MV-4-11 (cell line): ENCODE data around the gene FBXO2.

ENCODE experiments used
- DNase-seq: peaks from one replicate; lab custom pipeline; 2025; lab: John Stamatoyannopoulos, UW

The FBXO2 gene

GRCh38 chr1:11682287-11682771, 28.1 kb upstream of the FBXO2 start:
- DNase-seq, result no peak

- DNase-seq, result peak; percentile 85
Measured at GRCh38 chr1:11681071-11681771, 27.0 kb upstream of the FBXO2 start, which contains the start of gene MAD2L2. Gene MAD2L2, minus strand, starts transcription at chr1:11681148. Its CDS starts 547 bp downstream, at chr1:11680601.

- no peak for DNase-seq
Measured at GRCh38 chr1:11680270-11681070, 26.2 kb upstream of the FBXO2 start.

GRCh38 chr1:11678442-11678841, 24.2 kb upstream of the FBXO2 start:
- no peak for DNase-seq

- no peak for DNase-seq
Measured at GRCh38 chr1:11676386-11677103, 22.3 kb upstream of the FBXO2 start.

- DNase-seq, result no peak
Measured at GRCh38 chr1:11675325-11675724, 21.1 kb upstream of the FBXO2 start.

GRCh38 chr1:11674488-11674887, 20.3 kb upstream of the FBXO2 start:
- no peak for DNase-seq

- no peak for DNase-seq
Measured at GRCh38 chr1:11673089-11673769, 19.0 kb upstream of the FBXO2 start.

- DNase-seq, result no peak
Measured at GRCh38 chr1:11671544-11672286, 17.5 kb upstream of the FBXO2 start.

GRCh38 chr1:11671205-11671543, 16.9 kb upstream of the FBXO2 start:
- peak; percentile 23 for DNase-seq

- DNase-seq, result peak; percentile 90
Measured at GRCh38 chr1:11670747-11671146, 16.5 kb upstream of the FBXO2 start.

- DNase-seq, result no peak
Measured at GRCh38 chr1:11668516-11668915, 14.3 kb upstream of the FBXO2 start.

GRCh38 chr1:11664336-11665065, 10.3 kb upstream of the FBXO2 start:
- peak; percentile 49 for DNase-seq

GRCh38 chr1:11661103-11661502, 6.9 kb upstream of the FBXO2 start:
- no peak for DNase-seq

- DNase-seq, result no peak
Measured at GRCh38 chr1:11659748-11660147, 5.5 kb upstream of the FBXO2 start.

GRCh38 chr1:11658542-11658941, 4.3 kb upstream of the FBXO2 start:
- no peak for DNase-seq

GRCh38 chr1:11657654-11658053, 3.4 kb upstream of the FBXO2 start:
- DNase-seq, result no peak

- no peak for DNase-seq
Measured at GRCh38 chr1:11654939-11655808, 945 bp upstream of the FBXO2 start.

GRCh38 chr1:11653861-11654136, 430 bp downstream of the FBXO2 start:
- DNase-seq, result no peak
